Breast epithelium (tissue), 4 donors: Measurements from ENCODE around the gene CRHR2. TPM values are rescaled to one million over a fixed set of nuclear protein-coding genes. Genes with fewer than 3 reads are reported as not detected.

Experiments
- DNase-seq, 2 donors: peaks; one replicate each; pipeline ENCODE4 v3.0.0-alpha.2; 2019; ENCODE audit warnings: low spot score in 2 of 2
- H3K27ac ChIP-seq, 2 donors: fragments of 200-600 bp; sonication (generic) in 1 of 2; one replicate each; pipeline ENCODE4 v1.5.1; 2016 to 2019; ENCODE audit warnings: mild to moderate bottlenecking in 1 of 2
- H3K27me3 ChIP-seq, 2 donors: fragments of 200-600 bp; sonication (generic) in 1 of 2; one replicate each; pipeline versions ENCODE4 v1.5.1 to v1.6.0; 2017 to 2019; ENCODE audit warnings: control low read depth in 1 of 2, mild to moderate bottlenecking in 1 of 2
- H3K36me3 ChIP-seq: fragments of 200-600 bp; one replicate; pipeline ENCODE4 v1.5.1; 2019
- H3K4me1 ChIP-seq, 2 donors: fragments of 200-600 bp; sonication (generic); one replicate each; pipeline ENCODE4 v1.5.1; 2016 to 2019; ENCODE audit warnings: control low read depth in 1 of 2
- H3K4me3 ChIP-seq, 3 donors: fragments of 200-600 bp; sonication (generic); 1 replicate in 2 of 3; 2 replicates in 1 of 3; pipeline ENCODE4 v1.5.1; 2016 to 2019; ENCODE audit warnings: mild to moderate bottlenecking in 3 of 3, moderate library complexity in 2 of 3
- H3K9me3 ChIP-seq, 2 donors: fragments of 200-600 bp; sonication (generic) in 1 of 2; one replicate each; pipeline ENCODE4 v1.5.1; 2016 to 2019; ENCODE audit warnings: control low read depth in 1 of 2
- CTCF ChIP-seq, 3 donors: fragments of 450-650 bp; IDR thresholded peaks; one replicate each; pipeline ENCODE4 v1.5.1; 2016 to 2017; ENCODE audit warnings: antibody characterized with exemption in 3 of 3, mild to moderate bottlenecking in 3 of 3, moderate library complexity in 3 of 3
- POLR2A ChIP-seq: fragments of 450-650 bp; IDR thresholded peaks from one replicate; pipeline ENCODE4 v1.6.1; 2016; ENCODE audit warnings: antibody characterized with exemption, mild to moderate bottlenecking, moderate library complexity
- POLR2AphosphoS5 ChIP-seq, 3 donors: sonication (generic); formaldehyde crosslinking; IDR thresholded peaks; one replicate each; pipeline ENCODE4 v1.6.1; 2017; ENCODE audit warnings: antibody characterized with exemption in 3 of 3
- intact Hi-C: fragments of 100-400 bp; cut with DNase I; formaldehyde crosslinking; loops from one replicate; pipeline ENCODE4 v1.15.1; 2023; ENCODE audit warnings: low total_unique reads
- total RNA-seq, 3 donors: library from RNA; depleted of rRNA; stranded (reverse); fragments of >200 nt; gene quantifications; one replicate each; pipeline ENCODE4 v1.1.0, GENCODE V29; 2016

The CRHR2 gene
- total RNA-seq, 3 donors from 2014 or later = under 0.01 to 0.16 (median 0.15) TPM

- no peaks in the 10 kb centered on the region for H3K27me3 ChIP-seq
- TF ChIP-seq POLR2A = no peak
- TF ChIP-seq POLR2AphosphoS5 (IDR thresholded peaks at IDR 0.05) = no peak
- no peak for TF ChIP-seq CTCF (IDR thresholded peaks at IDR 0.05)
- no peaks in the 10 kb centered on the region for H3K9me3 ChIP-seq
- H3K4me1 ChIP-seq = peaks cover 0 to 4% of the 10 kb centered on the region in 2 donors
- peaks cover 4% of the 10 kb centered on the region for H3K36me3 ChIP-seq
- H3K27ac ChIP-seq = no peak overlapping the region
- H3K4me3 ChIP-seq = no peak overlapping the region
- intact Hi-C loops = no loop called here
- no peak for DNase-seq
These were observed 63.3 kb downstream of the CRHR2 start for GRCh38 chr7:30618961-30619360.

- no peak overlapping the region for H3K4me3 ChIP-seq
- H3K27ac ChIP-seq = no peak overlapping the region
- intact Hi-C loops = no loop called here
- no peak for DNase-seq
- H3K27me3 ChIP-seq = no peaks in the 10 kb centered on the region
- TF ChIP-seq POLR2AphosphoS5 (IDR thresholded peaks at IDR 0.05) (no peak), CTCF (IDR thresholded peaks at IDR 0.05) (no peak), POLR2A (no peak)
- H3K36me3 ChIP-seq = peaks cover 5% of the 10 kb centered on the region
- peaks cover 0 to 4% of the 10 kb centered on the region in 2 donors for H3K4me1 ChIP-seq
- no peaks in the 10 kb centered on the region for H3K9me3 ChIP-seq
These were observed 64.1 kb downstream of the CRHR2 start for GRCh38 chr7:30618080-30618676.

- Histone ChIP-seq H3K4me1 (peaks cover 0 to 4% of the 10 kb centered on the region in 2 donors), H3K4me3 (no peak overlapping the region), H3K27ac (no peak overlapping the region), H3K36me3 (peaks cover 5% of the 10 kb centered on the region), H3K9me3 (no peaks in the 10 kb centered on the region), H3K27me3 (no peaks in the 10 kb centered on the region)
- intact Hi-C loops = no loop called here
- no peak for TF ChIP-seq POLR2A
- TF ChIP-seq CTCF (IDR thresholded peaks at IDR 0.05) = no peak
- TF ChIP-seq POLR2AphosphoS5 (IDR thresholded peaks at IDR 0.05) = no peak
- no peak for DNase-seq
These were observed 64.9 kb downstream of the CRHR2 start for GRCh38 chr7:30617359-30617758.

GRCh38 chr7:30616318-30616717, 65.9 kb downstream of the CRHR2 start:
- Histone ChIP-seq H3K4me1 (peaks cover 0 to 4% of the 10 kb centered on the region in 2 donors), H3K36me3 (peaks cover 5% of the 10 kb centered on the region), H3K4me3 (no peak overlapping the region), H3K27me3 (no peaks in the 10 kb centered on the region), H3K9me3 (no peaks in the 10 kb centered on the region), H3K27ac (no peak overlapping the region)
- intact Hi-C loops = no loop called here
- DNase-seq = no peak
- TF ChIP-seq CTCF (IDR thresholded peaks at IDR 0.05) (no peak), POLR2A (no peak), POLR2AphosphoS5 (IDR thresholded peaks at IDR 0.05) (no peak)

- Histone ChIP-seq H3K27me3 (no peaks in the 10 kb centered on the region), H3K9me3 (no peaks in the 10 kb centered on the region), H3K4me1 (peaks cover 0 to 4% of the 10 kb centered on the region in 2 donors), H3K36me3 (peaks cover 11% of the 10 kb centered on the region), H3K4me3 (no peak overlapping the region), H3K27ac (no peak overlapping the region)
- intact Hi-C loops = no loop called here
- TF ChIP-seq POLR2AphosphoS5 (IDR thresholded peaks at IDR 0.05) (no peak), POLR2A (no peak), CTCF (IDR thresholded peaks at IDR 0.05) (no peak)
- DNase-seq = no peak
These were observed 68.6 kb downstream of the CRHR2 start for GRCh38 chr7:30613366-30614325.
